CD14-positive monocyte (primary cell): ENCODE data around the gene KCNS1. TPM values are rescaled to one million over a fixed set of nuclear protein-coding genes. Genes with fewer than 3 reads are reported as not detected.
A peak's percentile ranks its signal among the peaks of the same experiment; 100 is the strongest.

ENCODE experiments used
- DNase-seq, 3 donors: peaks; one replicate each; pipeline ENCODE4 v3.0.0-alpha.2; 2011 to 2022
- H2AFZ ChIP-seq: 2 replicates; pipeline ENCODE4 v1.6.0; 2012; ENCODE audit warnings: mild to moderate bottlenecking, low read depth, low read length, inconsistent platforms; ENCODE audit not compliant: insufficient read depth, poor library complexity, severe bottlenecking
- H3K27ac ChIP-seq, 2 donors: 1 replicate in 1 of 2; 2 replicates in 1 of 2; pipeline ENCODE4 v1.5.1; 2012 to 2013; ENCODE audit warnings: low read length in 2 of 2, control low read depth in 1 of 2, inconsistent platforms in 1 of 2, low read depth in 1 of 2, mild to moderate bottlenecking in 1 of 2
- H3K27me3 ChIP-seq, 2 donors: one replicate each; pipeline versions ENCODE4 v1.6.0 to v1.6.1; 2011 to 2013; ENCODE audit warnings: low read length in 2 of 2; ENCODE audit not compliant: control insufficient read depth in 2 of 2, insufficient read depth in 2 of 2
- H3K36me3 ChIP-seq, 2 donors: replicated peaks in 1 of 2; 1 replicate in 1 of 2; 2 replicates in 1 of 2; pipeline versions ENCODE4 v1.5.1 to v1.6.1; 2012 to 2013; ENCODE audit warnings: low read length in 2 of 2, control low read depth in 1 of 2, inconsistent platforms in 1 of 2, mild to moderate bottlenecking in 1 of 2; ENCODE audit not compliant: insufficient read depth in 2 of 2, control insufficient read depth in 1 of 2
- H3K4me1 ChIP-seq, 2 donors: 1 replicate in 1 of 2; 2 replicates in 1 of 2; pipeline versions ENCODE4 v1.5.1 to v1.6.1; 2012 to 2013; ENCODE audit warnings: low read length in 2 of 2, control low read depth in 1 of 2, inconsistent platforms in 1 of 2, mild to moderate bottlenecking in 1 of 2, moderate library complexity in 1 of 2; ENCODE audit not compliant: insufficient read depth in 2 of 2, control insufficient read depth in 1 of 2
- H3K4me2 ChIP-seq: replicated peaks from 2 replicates; pipeline ENCODE3; 2012; ENCODE audit warnings: low read length, moderate library complexity, mild to moderate bottlenecking; ENCODE audit not compliant: poor library complexity, severe bottlenecking; ENCODE audit errors: extremely low read depth
- H3K4me3 ChIP-seq, 3 experiments: fragments of 200-600 bp in 1 of 3; sonication (generic) in 1 of 3; replicated peaks in 1 of 3; 1 replicate in 2 of 3; 2 replicates in 1 of 3; pipeline ENCODE4 v1.5.1; 2011 to 2013; ENCODE audit warnings: low read length in 3 of 3, mild to moderate bottlenecking in 3 of 3, control low read depth in 2 of 3, low read depth in 2 of 3, inconsistent platforms in 1 of 3, moderate library complexity in 1 of 3
- H3K79me2 ChIP-seq: 2 replicates; pipeline ENCODE4 v1.6.0; 2012; ENCODE audit warnings: mild to moderate bottlenecking, control low read depth, inconsistent platforms, low read length, moderate library complexity; ENCODE audit not compliant: insufficient read depth
- H3K9ac ChIP-seq: 2 replicates; pipeline ENCODE4 v1.6.0; 2017; ENCODE audit warnings: low read length, mild to moderate bottlenecking; ENCODE audit not compliant: insufficient read depth, poor library complexity, severe bottlenecking
- H3K9me3 ChIP-seq, 2 donors: replicated peaks in 1 of 2; 1 replicate in 1 of 2; 2 replicates in 1 of 2; pipeline versions ENCODE4 v1.5.1 to v1.6.1; 2012 to 2013; ENCODE audit warnings: low read length in 2 of 2, control low read depth in 1 of 2; ENCODE audit not compliant: control insufficient read depth in 1 of 2, insufficient read depth in 1 of 2
- H4K20me1 ChIP-seq: 2 replicates; pipeline ENCODE4 v1.6.0; 2012; ENCODE audit warnings: mild to moderate bottlenecking, low read length, control low read depth, moderate library complexity; ENCODE audit not compliant: insufficient read depth
- H3K27ac Mint-ChIP-seq, 7 donors: one replicate each; pipeline ENCODE4 v1.8.0; 2020; ENCODE audit warnings: mild to moderate bottlenecking in 7 of 7, mixed read lengths in 7 of 7, moderate library complexity in 6 of 7, inconsistent platforms in 2 of 7
- H3K27me3 Mint-ChIP-seq, 3 donors: one replicate each; pipeline ENCODE4 v1.8.0; 2021 to 2022; ENCODE audit warnings: low read depth in 3 of 3, mild to moderate bottlenecking in 3 of 3, mixed read lengths in 3 of 3, moderate library complexity in 3 of 3, inconsistent platforms in 1 of 3
- H3K36me3 Mint-ChIP-seq, 2 donors: one replicate each; pipeline ENCODE4 v1.8.0; 2020; ENCODE audit warnings: mixed read lengths in 2 of 2, inconsistent platforms in 1 of 2, mild to moderate bottlenecking in 1 of 2
- H3K4me1 Mint-ChIP-seq: one replicate; pipeline ENCODE4 v1.8.0; 2020; ENCODE audit warnings: mild to moderate bottlenecking, mixed read lengths
- H3K4me3 Mint-ChIP-seq, 2 donors: one replicate each; pipeline ENCODE4 v1.8.0; 2020; ENCODE audit warnings: mild to moderate bottlenecking in 2 of 2, mixed read lengths in 2 of 2, moderate library complexity in 1 of 2
- H3K9me3 Mint-ChIP-seq, 7 donors: one replicate each; pipeline ENCODE4 v1.8.0; 2020 to 2022; ENCODE audit warnings: mixed read lengths in 7 of 7, mild to moderate bottlenecking in 6 of 7, moderate library complexity in 6 of 7, inconsistent platforms in 2 of 7
- CTCF ChIP-seq: fragments of 200-600 bp; IDR thresholded peaks from one replicate; pipeline ENCODE4 v1.8.0; 2022; ENCODE audit warnings: antibody characterized with exemption, mild to moderate bottlenecking
- WGBS: methylation state at CpG from one replicate; pipeline ENCODE4 v1.1.5; 2013; ENCODE audit warnings: missing lambda C conversion rate; ENCODE audit not compliant: insufficient coverage; 5-methylcytosine and 5-hydroxymethylcytosine counted together
- intact Hi-C, 2 donors: fragments of 100-400 bp; cut with micrococcal nuclease; formaldehyde crosslinking; loops; one replicate each; pipeline versions ENCODE4 v1.15.0 to v1.15.1; 2023
- polyA plus RNA-seq, 3 donors: library from polyadenylated mRNA; depleted of rRNA in 1 of 3; unstranded in 2 of 3; stranded (reverse) in 1 of 3; fragments of 300-500 nt in 2 of 3; fragments of >200 nt in 1 of 3; fragmentation: Illumina TruSeq in 2 of 3; gene quantifications; 1 replicate in 2 of 3; 2 replicates in 1 of 3; pipeline ENCODE4 v1.2.3, GENCODE V29; 2012 to 2021

The KCNS1 gene
- polyA plus RNA-seq, 3 donors, result 0.23 TPM; not detected in 2

GRCh38 chr20:45067087-45067486 is 33.8 kb downstream of the KCNS1 start:
- H3K4me3 Mint-ChIP-seq, result no peak overlapping the region
- no peaks in the 10 kb centered on the region for H3K4me1 ChIP-seq

GRCh38 chr20:45066372-45066771 is 34.6 kb downstream of the KCNS1 start:
- H3K27me3 ChIP-seq, result no peaks in the 10 kb centered on the region
- intact Hi-C loops, result no loop called here
- H3K27ac Mint-ChIP-seq, result no peak overlapping the region
- no peak overlapping the region for H3K4me3 Mint-ChIP-seq
- no peak overlapping the region for H3K4me3 ChIP-seq
- no peaks in the 10 kb centered on the region for H3K9me3 Mint-ChIP-seq
- no peaks in the 10 kb centered on the region for H3K9me3 ChIP-seq
- H3K36me3 ChIP-seq, result peaks cover 51 to 92% of the 10 kb centered on the region in 2 donors
- H3K79me2 ChIP-seq, result peaks cover 75% of the 10 kb centered on the region
- peaks cover 12% of the 10 kb centered on the region for H3K4me1 Mint-ChIP-seq
- H3K4me1 ChIP-seq, result no peaks in the 10 kb centered on the region
- H3K36me3 Mint-ChIP-seq, result peaks cover 64 to 83% of the 10 kb centered on the region in 2 donors
- no peak overlapping the region for H3K9ac ChIP-seq
- no peak overlapping the region for H3K27ac ChIP-seq
- H4K20me1 ChIP-seq, result peaks cover 100% of the 10 kb centered on the region
- H3K4me2 ChIP-seq, result no peak overlapping the region
- no peak for TF ChIP-seq CTCF
- WGBS, result no CpG with 5 or more reads among the region's 7 CpGs
- no peak for DNase-seq
- no peak overlapping the region for H2AFZ ChIP-seq
- H3K27me3 Mint-ChIP-seq, result peaks cover 0 to 1% (median 0%) of the 10 kb centered on the region in 3 donors

More at GRCh38 chr20:45067087-45067486, 33.8 kb downstream of the KCNS1 start:
- WGBS, result 100% methylated on average over 1 of the region's 4 CpGs
- Histone ChIP-seq H3K9ac (no peak overlapping the region), H3K4me3 (no peak overlapping the region), H3K36me3 (peaks cover 53 to 89% of the 10 kb centered on the region in 2 donors), H3K9me3 (no peaks in the 10 kb centered on the region), H3K4me2 (no peak overlapping the region), H2AFZ (no peak overlapping the region), H4K20me1 (peaks cover 100% of the 10 kb centered on the region), H3K27me3 (no peaks in the 10 kb centered on the region), H3K27ac (no peak overlapping the region), H3K79me2 (peaks cover 68% of the 10 kb centered on the region)
- peaks cover 0 to 1% (median 0%) of the 10 kb centered on the region in 3 donors for H3K27me3 Mint-ChIP-seq
- intact Hi-C loops, result no loop called here
- H3K4me1 Mint-ChIP-seq, result peaks cover 12% of the 10 kb centered on the region
- peak overlapping the region in 1 of 7 donors; percentile 22 for H3K27ac Mint-ChIP-seq
- H3K9me3 Mint-ChIP-seq, result no peaks in the 10 kb centered on the region
- peaks cover 65 to 80% of the 10 kb centered on the region in 2 donors for H3K36me3 Mint-ChIP-seq
- TF ChIP-seq CTCF, result no peak
- DNase-seq, result no peak
